HCT116 (cell line): ENCODE measurements around the gene ANO6. TPM values are rescaled to one million over a fixed set of nuclear protein-coding genes. Genes with fewer than 3 reads are reported as not detected.

Experiments
- ATAC-seq: fragments of 200-7000 bp; cut with Tn5 transposase; 2 replicates; pipeline ENCODE4 v1.9.1; 2020; ENCODE audit warnings: mild to moderate bottlenecking, moderate library complexity
- BruUV-seq: library from RNA; stranded (reverse); fragments of 400-500 nt; replicated peaks from 2 replicates; lab custom pipeline; 2021; lab: Mats Ljungman, UMichigan
- CTCF ChIA-PET: fragments of 300-600 bp; sonication (Branson Sonifier 250); formaldehyde crosslinking; loops from one replicate; lab custom pipeline; 2021; ENCODE audit warnings: antibody characterized with exemption; lab: Charles Lee
- POLR2A ChIA-PET: fragments of 300-600, 350-600 bp; sonication (Branson Sonifier 250); formaldehyde crosslinking; loops from one replicate; lab custom pipeline; 2021; ENCODE audit warnings: antibody characterized with exemption; lab: Charles Lee
- RAD21 ChIA-PET, 2 experiments: fragments of 300-600 bp; sonication (Branson Sonifier 250); formaldehyde crosslinking; loops; one replicate each; lab custom pipeline; 2023; ENCODE audit warnings: low total read pairs in 2 of 2; ENCODE audit not compliant: uncharacterized antibody in 2 of 2, unreplicated experiment in 2 of 2, low non-redundant PET in 1 of 2; lab: Charles Lee
- DNase-seq: peaks from one replicate; pipeline ENCODE4 v3.0.0-alpha.2; 2010; ENCODE audit warnings: low read depth, low spot score
- H2AFZ ChIP-seq: fragments of 200-600 bp; shearing (Covaris generic), sonication (generic); 2 replicates; pipeline ENCODE4 v1.6.1; 2017; ENCODE audit warnings: low read depth, mixed run types, mixed read lengths, antibody characterized with exemption, low read length; ENCODE audit not compliant: poor library complexity, severe bottlenecking
- H3K27ac ChIP-seq: 2 replicates; pipeline ENCODE4 v1.5.1; 2012; ENCODE audit warnings: low read depth, low read length
- H3K27me3 ChIP-seq: fragments of 200-600 bp; sonication (generic); 2 replicates; pipeline ENCODE4 v1.6.1; 2016; ENCODE audit warnings: mixed run types, low read length, mixed read lengths; ENCODE audit not compliant: insufficient read depth
- H3K36me3 ChIP-seq, 2 experiments: fragments of 200-500 bp in 1 of 2; fragments of 200-600 bp in 1 of 2; sonication (Bioruptor generic) in 1 of 2; sonication (generic) in 1 of 2; 2 replicates each; pipeline versions ENCODE4 v1.5.1 to v1.6.1; 2014 to 2016; ENCODE audit warnings: low read length in 2 of 2, inconsistent platforms in 1 of 2, mixed read lengths in 1 of 2, mixed run types in 1 of 2; ENCODE audit not compliant: insufficient read depth in 2 of 2, control insufficient read depth in 1 of 2
- H3K4me1 ChIP-seq, 2 experiments: fragments of 200-600 bp in 1 of 2; sonication (generic) in 1 of 2; 2 replicates each; pipeline versions ENCODE4 v1.5.1 to v1.6.1; 2012 to 2017; ENCODE audit warnings: low read length in 2 of 2, inconsistent platforms in 1 of 2, mild to moderate bottlenecking in 1 of 2, mixed read lengths in 1 of 2, mixed run types in 1 of 2, moderate library complexity in 1 of 2; ENCODE audit not compliant: insufficient read depth in 2 of 2, control insufficient read depth in 1 of 2
- H3K4me2 ChIP-seq: fragments of 200-600 bp; sonication (generic); 2 replicates; pipeline ENCODE4 v1.6.1; 2017; ENCODE audit warnings: mixed run types, low read length, mixed read lengths
- H3K4me3 ChIP-seq, 2 experiments: fragments of 200-600 bp in 1 of 2; sonication (generic) in 1 of 2; replicated peaks in 1 of 2; 2 replicates each; pipeline ENCODE4 v1.5.1; 2011 to 2016; ENCODE audit warnings: low read length in 2 of 2, control low read depth in 1 of 2, low read depth in 1 of 2, mild to moderate bottlenecking in 1 of 2, mixed read lengths in 1 of 2, mixed run types in 1 of 2
- H3K79me2 ChIP-seq: fragments of 200-600 bp; sonication (generic); 2 replicates; pipeline ENCODE4 v1.6.1; 2017; ENCODE audit warnings: mild to moderate bottlenecking, mixed run types, low read length, moderate library complexity, mixed read lengths; ENCODE audit not compliant: insufficient read depth
- H3K9ac ChIP-seq: fragments of 200-600 bp; sonication (generic); 2 replicates; pipeline ENCODE4 v1.6.1; 2016; ENCODE audit warnings: low read length, mixed read lengths
- H3K9me2 ChIP-seq: fragments of 200-600 bp; sonication (generic), shearing (Covaris generic); 2 replicates; pipeline ENCODE4 v1.6.1; 2017; ENCODE audit warnings: mixed run types, mild to moderate bottlenecking, moderate library complexity; ENCODE audit not compliant: insufficient read depth
- H3K9me3 ChIP-seq, 2 experiments: fragments of 200-500 bp in 1 of 2; fragments of 200-600 bp in 1 of 2; sonication (Bioruptor generic) in 1 of 2; sonication (generic) in 1 of 2; 2 replicates each; pipeline ENCODE4 v1.6.1; 2014 to 2017; ENCODE audit warnings: low read length in 2 of 2, mixed read lengths in 2 of 2, inconsistent platforms in 1 of 2, low read depth in 1 of 2, mild to moderate bottlenecking in 1 of 2, mixed run types in 1 of 2, moderate library complexity in 1 of 2; ENCODE audit not compliant: control insufficient read depth in 1 of 2, insufficient read depth in 1 of 2
- H4K20me1 ChIP-seq: fragments of 200-600 bp; sonication (generic), shearing (Covaris generic); 2 replicates; pipeline ENCODE4 v1.6.1; 2017; ENCODE audit warnings: mixed run types, mild to moderate bottlenecking, moderate library complexity; ENCODE audit not compliant: insufficient read depth
- CEBPB ChIP-seq: IDR thresholded peaks from 2 replicates; pipeline ENCODE4 v1.6.1; 2012; ENCODE audit warnings: low read depth
- CTCF ChIP-seq, 3 experiments: fragments of 200-600 bp in 1 of 3; sonication (generic) in 1 of 3; IDR thresholded peaks in 2 of 3; conservative IDR thresholded peaks in 1 of 3; 2 replicates each; pipeline ENCODE4 v1.5.1; 2012 to 2017; ENCODE audit warnings: low read depth in 2 of 3, low read length in 2 of 3, antibody characterized with exemption in 1 of 3, borderline replicate concordance in 1 of 3, control low read depth in 1 of 3, mild to moderate bottlenecking in 1 of 3, mixed read lengths in 1 of 3, mixed run types in 1 of 3, moderate library complexity in 1 of 3; ENCODE audit not compliant: insufficient read depth in 1 of 3
- JUND ChIP-seq: IDR thresholded peaks from 2 replicates; pipeline ENCODE4 v1.6.1; 2012
- RAD21 ChIP-seq: IDR thresholded peaks from 2 replicates; pipeline ENCODE4 v1.6.1; 2012; ENCODE audit warnings: low read depth, mild to moderate bottlenecking
- SRF ChIP-seq: IDR thresholded peaks from 2 replicates; pipeline ENCODE4 v1.6.1; 2012; ENCODE audit warnings: low read depth
- YY1 ChIP-seq: IDR thresholded peaks from 2 replicates; pipeline ENCODE4 v1.6.1; 2011; ENCODE audit warnings: low read length, low read depth, moderate library complexity, mild to moderate bottlenecking; ENCODE audit not compliant: insufficient replicate concordance; ENCODE audit errors: extremely low read depth
- ZNF274 ChIP-seq: fragments of 200-500 bp; sonication (Bioruptor generic); IDR thresholded peaks from 2 replicates; pipeline ENCODE4 v1.6.1; 2014; ENCODE audit warnings: mild to moderate bottlenecking, low read depth, low read length, inconsistent platforms
- intact Hi-C: fragments of 100-400 bp; cut with micrococcal nuclease; formaldehyde crosslinking; loops from 2 replicates; pipeline ENCODE4 v1.10.0; 2022
- total RNA-seq: library from RNA; stranded (reverse); gene quantifications from one replicate; pipeline ENCODE4 v1.2.1, GENCODE V29; 2021; ENCODE audit not compliant: unreplicated experiment

ANO6 gene
- total RNA-seq, 1 experiment from 2014 or later = 36.7 TPM

- intact Hi-C loops = no loop called here
- peaks cover 0 to 24% of the 10 kb centered on the region in 2 experiments; a peak in 2 of 4 replicates for H3K4me1 ChIP-seq
- no peaks in the 10 kb centered on the region for H3K9me3 ChIP-seq
- no peak overlapping the region for H2AFZ ChIP-seq
- BruUV-seq = no TSS peak
- ChIA-PET POLR2A (no interaction called here), RAD21 (no interaction called here), CTCF (no interaction called here)
- H3K27me3 ChIP-seq = no peaks in the 10 kb centered on the region
- no peak overlapping the region for H3K9ac ChIP-seq
- TF ChIP-seq RAD21 (no peak), CEBPB (no peak)
- peak; percentile 47; the same call in 1 of the 2 replicates for ATAC-seq
- no peak overlapping the region for H3K4me3 ChIP-seq
- H3K79me2 ChIP-seq = no peaks in the 10 kb centered on the region
- H3K27ac ChIP-seq = no peak overlapping the region
- H4K20me1 ChIP-seq = no peaks in the 10 kb centered on the region
- no peak overlapping the region for H3K4me2 ChIP-seq
- peaks cover 0 to 2% of the 10 kb centered on the region in 2 experiments; a peak in 1 of 4 replicates for H3K36me3 ChIP-seq
- no peak for DNase-seq
- H3K9me2 ChIP-seq = no peaks in the 10 kb centered on the region
Measured at GRCh38 chr12:45381351-45381750, 165.5 kb downstream of the ANO6 start.

- ChIA-PET CTCF (interaction anchor here (0.9 to 1.9 kb wide), 6 partner anchors 12 to 218 kb away, joined by 3 to 10 read pairs (median 5); no protein-coding TSS in a partner anchor), POLR2A (no interaction called here)
- TF ChIP-seq SRF = no peak
- TF ChIP-seq ZNF274 = no peak
- peak; percentile 58 to 62 (median 61); a peak in 5 of 6 replicates for TF ChIP-seq CTCF (IDR thresholded peaks at IDR 0.05 in 2 of 3, conservative IDR thresholded peaks at IDR 0.05 in 1 of 3; ENCODE audit: borderline replicate concordance in 1 of 3, insufficient read depth in 1 of 3, low read depth in 2 of 3, low read length in 2 of 3)
- TF ChIP-seq YY1 = no peak
- no peak for TF ChIP-seq JUND
- peak; percentile 70 for TF ChIP-seq RAD21
Measured at GRCh38 chr12:45388545-45388944, 172.7 kb downstream of the ANO6 start.

More at GRCh38 chr12:45388545-45388944, 172.7 kb downstream of the ANO6 start:
- ATAC-seq (0 out of 2 replicates have a peak, but pooled peaks have one; percentile 55), DNase-seq (peak; percentile 6)
- Histone ChIP-seq H2AFZ (no peak overlapping the region), H3K4me3 (no peak overlapping the region), H3K9me3 (no peaks in the 10 kb centered on the region), H3K9ac (no peak overlapping the region), H3K36me3 (no peaks in the 10 kb centered on the region; a peak in 1 of 4 replicates), H3K79me2 (no peaks in the 10 kb centered on the region), H3K27ac (no peak overlapping the region), H3K27me3 (no peaks in the 10 kb centered on the region), H4K20me1 (no peaks in the 10 kb centered on the region), H3K9me2 (no peaks in the 10 kb centered on the region), H3K4me1 (no peaks in the 10 kb centered on the region), H3K4me2 (no peak overlapping the region)
- intact Hi-C loops = loop anchor here (1.0 kb wide), 2 partner anchors 119 to 218 kb away; no protein-coding TSS in a partner anchor
- BruUV-seq = no TSS peak
- RAD21 ChIA-PET = interaction anchor here in 1 of 2 experiments (0.9 kb wide), 1 partner anchor 218 kb away, joined by 3 read pairs; no protein-coding TSS in a partner anchor
